ENCODE data around the gene RHBDD3.
A peak's percentile ranks its signal among the peaks of the same experiment; 100 is the strongest.

DNA sequence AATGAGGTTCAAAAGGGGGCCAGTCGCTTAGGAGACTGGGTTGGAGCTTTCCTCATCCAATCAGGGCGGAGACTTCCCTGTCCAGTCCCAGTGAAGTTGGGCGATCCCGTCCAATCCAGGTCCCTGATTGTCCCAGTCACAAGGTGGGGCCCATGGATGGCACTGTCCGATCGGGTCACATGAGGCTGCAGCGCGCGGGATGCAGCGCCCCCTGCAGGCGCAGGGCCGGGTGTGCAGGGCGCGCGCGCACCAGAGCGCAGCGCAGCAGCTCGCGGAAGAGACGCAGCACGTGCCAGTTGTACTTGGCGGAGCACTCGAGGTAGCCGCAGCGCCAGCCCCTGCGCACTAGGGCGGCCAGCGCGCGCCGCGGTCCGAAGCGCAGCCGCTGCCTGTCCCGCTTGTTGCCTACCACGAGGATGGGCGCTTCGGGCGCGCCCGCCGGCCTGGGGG lies 45.4 kb upstream of the RHBDD3 start:
- peak; percentile 18 to 72 (median 58) for TF ChIP-seq CTCF (IDR thresholded peaks at IDR 0.05)
- TF ChIP-seq POLR2A (IDR thresholded peaks at IDR 0.05): no peak
